OCI-LY1 (cell line): ENCODE results near the gene DYNC1I1.

Source experiments
- EZH2 ChIP-seq: fragments of 200-600 bp; sonication (generic), shearing (Covaris generic); IDR thresholded peaks from 2 replicates; pipeline ENCODE4 v1.8.0; 2017; ENCODE audit warnings: borderline replicate concordance, mixed run types, mild to moderate bottlenecking, antibody characterized with exemption, low read length, moderate library complexity, mixed read lengths
- TF ChIP-seq, protein P1 (sequence below): fragments of 200-600 bp; sonication (generic), shearing (Covaris generic); IDR thresholded peaks from 2 replicates; pipeline ENCODE4 v1.5.1; 2017; ENCODE audit warnings: mild to moderate bottlenecking, antibody characterized with exemption, low read length, moderate library complexity, mixed read lengths

DNA sequence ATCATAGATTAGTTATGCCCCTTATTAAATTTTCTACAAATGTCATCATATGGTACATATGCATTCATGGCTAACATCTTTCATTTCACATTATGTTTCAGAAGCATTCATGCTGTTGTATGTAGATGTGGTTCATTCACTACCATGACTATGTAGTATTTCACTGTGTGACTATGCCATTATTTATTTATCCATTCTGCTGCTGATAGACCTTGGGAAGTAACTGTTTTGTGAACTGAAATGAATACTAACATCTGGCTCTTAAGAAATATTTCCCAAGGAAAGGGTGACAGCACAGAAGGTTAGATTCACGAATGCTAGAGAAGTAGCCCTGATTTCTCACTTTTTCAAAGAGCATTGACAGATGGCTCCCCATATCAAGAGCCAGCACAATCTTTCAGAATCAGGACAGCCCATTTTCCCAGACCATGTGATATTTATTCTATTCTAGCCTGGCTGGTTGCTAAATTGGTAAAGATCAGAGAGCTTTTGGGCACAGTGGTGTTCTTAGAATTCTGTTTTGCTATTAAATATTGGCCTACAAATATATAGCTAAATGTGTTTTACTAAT, 157.4 kb downstream of the DYNC1I1 start:
- no peak for TF ChIP-seq EZH2
- TF ChIP-seq, protein P1, sequence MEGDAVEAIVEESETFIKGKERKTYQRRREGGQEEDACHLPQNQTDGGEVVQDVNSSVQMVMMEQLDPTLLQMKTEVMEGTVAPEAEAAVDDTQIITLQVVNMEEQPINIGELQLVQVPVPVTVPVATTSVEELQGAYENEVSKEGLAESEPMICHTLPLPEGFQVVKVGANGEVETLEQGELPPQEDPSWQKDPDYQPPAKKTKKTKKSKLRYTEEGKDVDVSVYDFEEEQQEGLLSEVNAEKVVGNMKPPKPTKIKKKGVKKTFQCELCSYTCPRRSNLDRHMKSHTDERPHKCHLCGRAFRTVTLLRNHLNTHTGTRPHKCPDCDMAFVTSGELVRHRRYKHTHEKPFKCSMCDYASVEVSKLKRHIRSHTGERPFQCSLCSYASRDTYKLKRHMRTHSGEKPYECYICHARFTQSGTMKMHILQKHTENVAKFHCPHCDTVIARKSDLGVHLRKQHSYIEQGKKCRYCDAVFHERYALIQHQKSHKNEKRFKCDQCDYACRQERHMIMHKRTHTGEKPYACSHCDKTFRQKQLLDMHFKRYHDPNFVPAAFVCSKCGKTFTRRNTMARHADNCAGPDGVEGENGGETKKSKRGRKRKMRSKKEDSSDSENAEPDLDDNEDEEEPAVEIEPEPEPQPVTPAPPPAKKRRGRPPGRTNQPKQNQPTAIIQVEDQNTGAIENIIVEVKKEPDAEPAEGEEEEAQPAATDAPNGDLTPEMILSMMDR, result no peak
